Chondrocyte (in vitro differentiated cells): Measurements from ENCODE around the gene CDC42EP5. TPM values are rescaled to one million over a fixed set of nuclear protein-coding genes. Genes with fewer than 3 reads are reported as not detected.

Experiments
- DNase-seq: peaks from one replicate; pipeline ENCODE4 v3.0.0; 2021; ENCODE audit warnings: mixed read lengths, low spot score
- H3K27ac Mint-ChIP-seq: one replicate; pipeline ENCODE4 v1.8.0; 2021; ENCODE audit warnings: mild to moderate bottlenecking, moderate library complexity, mixed read lengths; ENCODE audit not compliant: unreplicated experiment
- H3K27me3 Mint-ChIP-seq: 2 replicates; pipeline ENCODE4 v1.8.0; 2021; ENCODE audit warnings: low read depth, mixed read lengths
- H3K36me3 Mint-ChIP-seq: 2 replicates; pipeline ENCODE4 v1.8.0; 2021; ENCODE audit warnings: low read depth, mixed read lengths
- H3K4me1 Mint-ChIP-seq: 2 replicates; pipeline ENCODE4 v1.8.0; 2021; ENCODE audit warnings: low read depth, mild to moderate bottlenecking, mixed read lengths
- H3K4me3 Mint-ChIP-seq: one replicate; pipeline ENCODE4 v1.8.0; 2021; ENCODE audit warnings: mild to moderate bottlenecking, moderate library complexity, mixed read lengths; ENCODE audit not compliant: unreplicated experiment
- H3K9me3 Mint-ChIP-seq: 2 replicates; pipeline ENCODE4 v1.8.0; 2021; ENCODE audit warnings: low read depth, mixed read lengths
- CTCF ChIP-seq: fragments of 200-600 bp; sonication (generic); IDR thresholded peaks from 2 replicates; pipeline ENCODE4 v1.5.0; 2021; ENCODE audit warnings: antibody characterized with exemption, mild to moderate bottlenecking, moderate library complexity
- total RNA-seq: library from RNA; stranded (reverse); gene quantifications from 3 replicates; pipeline ENCODE4 v1.2.1, GENCODE V29; 2021

The CDC42EP5 gene
- total RNA-seq, 1 donor from 2014 or later, result 66.4 TPM

- Mint-ChIP-seq H3K36me3 (no peaks in the 10 kb centered on the region), H3K4me3 (peak overlapping the region; percentile 61), H3K4me1 (peaks cover 10% of the 10 kb centered on the region), H3K27ac (no peak overlapping the region), H3K27me3 (peaks cover 6% of the 10 kb centered on the region), H3K9me3 (no peaks in the 10 kb centered on the region)
- DNase-seq, result no peak
- TF ChIP-seq CTCF, result peak; percentile 24
Observed at GRCh38 chr19:54431255-54431838, 41.7 kb downstream of the CDC42EP5 start.

- H3K27me3 Mint-ChIP-seq, result peaks cover 6% of the 10 kb centered on the region
- DNase-seq, result no peak
- TF ChIP-seq CTCF, result peak; percentile 60
- H3K4me1 Mint-ChIP-seq, result peaks cover 10% of the 10 kb centered on the region
- no peaks in the 10 kb centered on the region for H3K36me3 Mint-ChIP-seq
- H3K9me3 Mint-ChIP-seq, result no peaks in the 10 kb centered on the region
- no peak overlapping the region for H3K27ac Mint-ChIP-seq
- H3K4me3 Mint-ChIP-seq, result peak overlapping the region; percentile 61
Observed at GRCh38 chr19:54430306-54431254, 42.5 kb downstream of the CDC42EP5 start.

GRCh38 chr19:54429545-54430227 lies 43.4 kb downstream of the CDC42EP5 start:
- no peaks in the 10 kb centered on the region for H3K9me3 Mint-ChIP-seq
- peaks cover 10% of the 10 kb centered on the region for H3K4me1 Mint-ChIP-seq
- TF ChIP-seq CTCF, result no peak
- no peak overlapping the region for H3K4me3 Mint-ChIP-seq
- H3K27me3 Mint-ChIP-seq, result peaks cover 8% of the 10 kb centered on the region
- no peak overlapping the region for H3K27ac Mint-ChIP-seq
- no peaks in the 10 kb centered on the region for H3K36me3 Mint-ChIP-seq
- DNase-seq, result no peak

GRCh38 chr19:54429176-54429495 lies 44.0 kb downstream of the CDC42EP5 start:
- Mint-ChIP-seq H3K27me3 (peaks cover 8% of the 10 kb centered on the region), H3K36me3 (no peaks in the 10 kb centered on the region), H3K9me3 (no peaks in the 10 kb centered on the region), H3K27ac (no peak overlapping the region), H3K4me1 (peaks cover 10% of the 10 kb centered on the region), H3K4me3 (no peak overlapping the region)
- no peak for TF ChIP-seq CTCF
- DNase-seq, result no peak
